Stimulated activated CD4-positive, alpha-beta T cell treated with anti-CD3 and anti-CD28 coated beads, Interleukin-12 subunit alpha, Interleukin-12 subunit beta, amount 100 ng/mL, for 48 hours (primary cell): Measurements from ENCODE around the gene ACOT6.
"Not testable (repeated sequence)": the region's sequence is repeated elsewhere in the genome, so short reads cannot be mapped to it uniquely, and the experiment has no call there.

Experiments
- DNase-seq, 3 donors: peaks; one replicate each; pipeline ENCODE4 v3.0.0-alpha.2; 2020; ENCODE audit warnings: low read depth in 2 of 3, low spot score in 1 of 3

The ACOT6 gene, protein sequence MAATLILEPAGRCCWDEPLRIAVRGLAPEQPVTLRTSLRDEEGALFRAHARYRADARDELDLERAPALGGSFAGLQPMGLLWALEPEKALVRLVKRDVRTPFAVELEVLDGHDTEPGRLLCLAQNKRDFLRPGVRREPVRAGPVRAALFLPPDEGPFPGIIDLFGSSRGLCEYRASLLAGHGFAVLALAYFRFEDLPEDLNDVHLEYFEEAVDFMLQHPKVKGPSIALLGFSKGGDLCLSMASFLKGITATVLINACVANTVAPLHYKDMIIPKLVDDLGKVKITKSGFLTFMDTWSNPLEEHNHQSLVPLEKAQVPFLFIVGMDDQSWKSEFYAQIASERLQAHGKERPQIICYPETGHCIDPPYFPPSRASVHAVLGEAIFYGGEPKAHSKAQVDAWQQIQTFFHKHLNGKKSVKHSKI

DNA sequence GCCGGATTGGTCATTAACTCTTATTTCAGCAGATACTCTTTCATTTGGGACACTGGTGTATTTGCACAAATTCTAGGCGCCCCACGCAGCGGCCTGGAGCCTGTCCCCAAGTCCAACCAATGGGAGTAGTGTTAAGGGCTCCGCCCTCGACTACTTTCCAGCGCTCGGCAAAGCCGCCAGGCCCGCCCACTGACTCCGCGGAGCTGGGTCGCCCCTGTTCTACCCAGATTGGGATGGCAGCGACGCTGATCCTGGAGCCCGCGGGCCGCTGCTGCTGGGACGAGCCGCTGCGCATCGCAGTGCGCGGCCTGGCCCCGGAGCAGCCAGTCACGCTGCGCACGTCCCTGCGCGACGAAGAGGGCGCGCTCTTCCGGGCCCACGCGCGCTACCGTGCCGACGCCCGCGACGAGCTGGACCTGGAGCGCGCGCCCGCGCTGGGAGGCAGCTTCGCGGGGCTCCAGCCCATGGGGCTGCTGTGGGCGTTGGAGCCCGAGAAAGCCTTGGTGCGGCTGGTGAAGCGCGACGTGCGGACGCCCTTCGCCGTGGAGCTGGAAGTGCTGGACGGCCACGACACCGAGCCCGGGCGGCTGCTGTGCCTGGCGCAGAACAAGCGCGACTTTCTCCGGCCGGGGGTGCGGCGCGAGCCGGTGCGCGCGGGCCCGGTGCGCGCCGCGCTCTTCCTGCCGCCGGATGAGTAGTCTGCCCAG, at the start of gene ACOT6:
ACOT6 (plus strand) TSS at position 179 of the 707 bp plus-strand sequence; CDS start at position 234, 55 bp downstream.
- DNase-seq, result peak; percentile 50 to 63 (median 52)

DNA sequence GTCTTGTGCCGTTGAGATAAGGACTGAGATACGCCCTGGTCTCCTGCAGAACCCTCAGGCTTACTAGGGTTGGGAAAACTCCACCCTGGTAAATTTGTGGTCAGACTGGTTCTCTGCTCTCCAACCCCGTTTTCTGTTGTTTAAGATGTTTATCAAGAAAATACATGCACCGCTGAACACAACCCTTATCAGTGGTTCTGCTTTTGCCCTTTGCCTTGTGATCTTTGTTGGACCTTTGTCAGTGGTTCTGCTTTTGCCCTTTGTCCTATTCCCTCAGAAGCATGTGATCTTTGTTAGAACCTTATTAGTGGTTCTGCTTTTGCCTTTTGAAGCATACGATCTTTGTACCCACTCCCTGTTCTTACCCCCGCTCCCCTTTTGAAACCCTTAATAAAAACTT, 49.6 kb upstream of the ACOT6 start:
- not testable (repeated sequence) for DNase-seq

DNA sequence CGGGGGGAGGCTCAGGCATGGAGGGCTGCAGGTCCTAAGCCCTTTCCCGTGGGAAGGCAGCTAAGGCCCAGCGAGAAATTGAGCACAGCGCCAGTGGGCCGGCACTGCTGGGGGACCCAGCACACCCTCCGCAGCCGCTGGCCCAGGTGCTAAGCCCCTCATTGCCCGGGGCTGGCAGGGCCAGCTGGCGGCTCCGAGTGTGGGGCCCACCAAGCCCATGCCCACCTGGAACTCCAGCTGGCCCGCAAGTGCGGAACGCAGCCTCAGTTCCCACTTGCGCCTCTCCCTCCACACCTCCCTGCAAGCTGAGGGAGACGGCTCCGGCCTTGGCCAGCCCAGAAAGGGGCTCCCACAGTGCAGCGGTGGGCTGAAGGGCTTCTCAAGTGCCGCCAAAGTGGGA, 45.9 kb upstream of the ACOT6 start:
- DNase-seq, result not testable (repeated sequence)

DNA sequence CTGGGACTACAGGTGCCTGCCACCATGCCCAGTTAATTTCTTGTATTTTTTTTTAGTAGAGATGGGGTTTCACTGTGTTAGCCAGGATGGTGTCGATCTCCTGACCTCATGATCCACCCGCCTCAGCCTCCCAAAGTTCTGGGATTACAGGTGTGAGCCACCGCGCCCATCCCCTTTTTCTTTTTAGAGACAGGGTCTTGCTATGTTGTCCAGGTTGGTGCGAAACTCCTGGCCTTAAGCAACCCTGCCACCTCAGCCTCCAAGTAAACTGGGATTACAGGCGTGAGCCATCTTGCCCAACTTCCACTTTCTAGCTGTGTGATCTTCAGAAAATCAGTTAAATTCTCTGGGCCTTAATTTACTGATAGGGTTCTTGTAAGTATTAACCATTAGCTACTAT, 45.4 kb upstream of the ACOT6 start:
- DNase-seq, result not testable (repeated sequence)

DNA sequence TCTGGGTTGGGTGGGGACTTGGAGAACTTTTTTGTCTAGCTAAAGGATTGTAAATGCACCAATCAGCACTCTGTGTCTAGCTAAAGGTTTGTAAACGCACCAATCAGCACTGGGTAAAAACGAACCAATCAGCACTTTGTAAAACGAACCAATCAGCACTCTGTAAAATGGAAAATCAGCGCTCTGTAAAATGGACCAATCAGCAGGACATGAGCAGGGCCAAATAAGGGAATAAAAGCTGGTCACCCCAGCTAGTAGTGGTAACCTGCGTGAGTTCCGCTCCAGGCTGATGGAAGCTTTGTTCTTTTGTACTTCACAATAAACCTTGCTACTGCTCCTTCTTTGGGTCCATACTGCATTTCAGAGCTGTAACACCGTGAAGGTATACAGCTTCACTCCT, 45.0 kb upstream of the ACOT6 start:
- DNase-seq, result no peak

DNA sequence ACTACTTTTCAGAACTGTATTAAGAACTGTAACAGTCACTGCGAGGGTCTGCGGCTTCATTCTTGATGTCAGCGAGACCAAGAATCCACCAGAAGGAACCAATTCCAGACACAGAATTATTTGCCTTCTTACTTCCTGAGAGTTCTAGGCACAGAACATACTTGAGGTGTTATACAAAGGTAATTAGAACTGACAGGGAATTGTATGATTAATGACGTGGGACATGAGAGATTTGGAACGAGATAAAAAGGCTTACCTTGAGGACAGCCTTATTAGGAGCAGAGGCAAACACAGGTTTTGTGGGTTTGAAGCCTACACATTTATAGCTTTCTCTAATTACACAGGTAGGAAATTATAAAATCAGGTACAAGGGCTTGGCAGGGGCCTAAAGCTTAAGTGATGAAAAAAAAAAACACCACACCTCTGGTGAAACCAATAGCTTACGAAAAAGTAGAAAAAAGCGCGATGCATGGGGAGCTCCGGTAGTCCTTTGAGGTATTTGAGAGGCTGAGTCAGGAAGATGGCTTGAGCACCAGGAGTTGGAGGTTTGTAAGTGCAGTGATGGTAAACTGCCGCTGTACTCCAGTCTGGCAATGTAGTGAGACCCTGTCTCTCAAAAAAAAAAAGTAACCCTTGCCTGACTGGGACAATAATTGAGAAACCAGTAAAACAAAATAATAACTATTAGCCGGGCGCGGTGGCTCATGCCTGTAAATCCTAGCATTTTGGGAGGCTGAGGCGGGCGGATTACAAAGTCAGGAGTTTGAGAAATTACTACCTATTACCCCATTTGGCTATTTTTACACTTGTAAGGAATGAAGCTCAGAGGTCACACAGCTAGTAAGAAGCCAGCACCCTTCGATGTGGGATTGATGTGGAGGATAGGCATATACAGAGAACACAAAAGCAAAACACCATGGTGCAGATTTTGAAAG, 44.1 kb upstream of the ACOT6 start:
- peak in 1 of 3 donors; percentile 11 for DNase-seq

DNA sequence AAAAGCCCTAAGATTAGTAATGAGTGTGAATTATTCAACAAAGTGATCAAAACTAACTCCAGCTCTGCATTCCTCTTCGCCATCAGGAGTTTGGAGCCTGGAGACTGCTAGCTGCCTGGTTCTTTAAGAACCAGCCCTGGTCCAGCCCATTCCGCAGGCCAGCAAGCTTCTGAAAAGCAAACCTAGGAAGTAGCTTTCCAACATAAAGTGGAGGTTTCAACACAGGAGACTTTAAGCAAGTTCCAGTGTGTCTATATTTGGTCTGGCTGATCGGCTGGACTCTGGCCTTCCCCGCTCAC, 43.5 kb upstream of the ACOT6 start:
- DNase-seq, result not testable (repeated sequence)

DNA sequence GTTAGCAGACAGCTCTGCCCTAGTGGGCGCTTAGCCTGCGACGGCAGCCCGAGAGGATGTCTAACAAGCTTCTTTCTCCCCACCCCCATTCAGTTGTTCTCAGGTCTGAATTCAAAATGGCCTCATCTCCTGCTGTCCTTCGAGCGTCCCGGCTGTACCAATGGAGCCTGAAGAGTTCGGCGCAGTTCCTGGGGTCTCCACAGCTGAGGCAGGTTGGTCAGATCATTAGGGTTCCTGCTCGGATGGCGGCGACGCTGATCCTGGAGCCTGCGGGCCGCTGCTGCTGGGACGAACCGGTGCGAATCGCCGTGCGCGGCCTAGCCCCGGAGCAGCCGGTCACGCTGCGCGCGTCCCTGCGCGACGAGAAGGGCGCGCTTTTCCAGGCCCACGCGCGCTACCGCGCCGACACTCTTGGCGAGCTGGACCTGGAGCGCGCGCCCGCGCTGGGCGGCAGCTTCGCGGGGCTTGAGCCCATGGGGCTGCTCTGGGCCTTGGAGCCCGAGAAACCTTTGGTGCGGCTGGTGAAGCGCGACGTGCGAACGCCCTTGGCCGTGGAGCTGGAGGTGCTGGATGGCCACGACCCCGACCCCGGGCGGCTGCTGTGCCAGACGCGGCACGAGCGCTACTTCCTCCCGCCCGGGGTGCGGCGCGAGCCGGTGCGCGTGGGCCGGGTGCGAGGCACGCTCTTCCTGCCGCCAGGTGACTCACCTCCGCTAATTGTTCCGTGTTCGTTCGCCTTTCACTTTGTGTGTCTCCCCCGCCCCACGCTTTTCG, 42.9 kb upstream of the ACOT6 start, which contains the start of gene ACOT2:
ACOT2 (plus strand) TSS at position 29 of the 774 bp plus-strand sequence; CDS start at position 57, 28 bp downstream.
- peak; percentile 70 to 79 (median 75) for DNase-seq

DNA sequence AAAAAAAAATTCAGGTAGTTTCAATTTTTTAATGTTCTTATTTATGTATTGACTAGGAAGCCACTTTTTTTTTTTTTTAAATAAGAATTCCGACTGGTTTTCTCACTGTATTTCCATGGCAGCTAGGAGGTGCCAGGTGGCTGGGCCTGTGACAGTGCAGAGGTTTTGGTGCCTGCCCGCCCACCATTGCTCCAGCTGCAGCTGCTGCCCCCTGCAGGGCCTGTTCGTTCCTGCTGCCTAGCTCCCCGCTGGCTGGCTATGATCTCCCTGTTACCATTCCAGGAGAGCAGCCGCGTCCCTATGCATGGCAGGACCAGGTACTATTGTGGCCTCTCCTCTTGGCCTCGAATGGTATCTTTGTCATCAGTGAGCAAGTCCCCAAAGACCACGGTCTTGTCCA, 41.4 kb upstream of the ACOT6 start:
- peak; percentile 45 to 60 (median 52) for DNase-seq

DNA sequence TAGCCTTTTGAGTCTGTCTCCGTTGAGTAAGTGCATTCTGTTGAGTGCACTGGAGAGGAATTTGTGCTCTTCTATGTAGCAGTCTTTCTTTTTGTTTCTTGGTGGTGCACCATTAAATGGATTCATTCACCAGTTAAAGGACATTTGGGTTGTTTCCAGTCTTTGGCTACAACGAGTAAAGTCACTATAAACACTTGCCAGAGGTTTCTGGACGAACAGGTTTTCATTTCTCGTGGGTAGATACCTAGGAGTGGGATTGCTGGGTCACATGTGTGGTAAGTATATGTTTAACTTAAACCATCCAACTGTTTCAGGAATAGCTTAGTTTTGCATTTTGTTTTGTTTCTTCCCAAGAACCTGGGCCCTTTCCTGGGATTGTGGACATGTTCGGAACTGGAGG, 39.3 kb upstream of the ACOT6 start:
- DNase-seq, result not testable (repeated sequence)

DNA sequence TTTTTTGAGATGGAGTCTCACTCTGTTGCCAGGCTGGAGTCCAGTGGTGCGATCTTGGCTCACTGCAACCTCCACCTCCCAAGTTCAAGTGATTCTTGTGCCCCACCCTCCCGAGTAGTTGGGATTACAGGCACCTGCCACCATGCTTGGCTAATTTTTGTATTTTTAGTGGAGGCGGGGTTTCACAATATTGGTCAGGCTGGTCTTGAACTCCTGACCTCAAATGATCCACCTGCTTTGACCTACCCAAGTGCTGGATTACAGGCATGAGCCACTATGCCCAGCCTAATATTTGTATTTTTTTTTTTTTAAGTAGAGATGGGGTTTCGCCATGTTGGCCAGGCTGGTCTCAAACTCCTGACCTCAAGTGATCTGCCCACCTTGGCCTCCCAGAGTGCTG, 38.6 kb upstream of the ACOT6 start:
- not testable (repeated sequence) for DNase-seq

DNA sequence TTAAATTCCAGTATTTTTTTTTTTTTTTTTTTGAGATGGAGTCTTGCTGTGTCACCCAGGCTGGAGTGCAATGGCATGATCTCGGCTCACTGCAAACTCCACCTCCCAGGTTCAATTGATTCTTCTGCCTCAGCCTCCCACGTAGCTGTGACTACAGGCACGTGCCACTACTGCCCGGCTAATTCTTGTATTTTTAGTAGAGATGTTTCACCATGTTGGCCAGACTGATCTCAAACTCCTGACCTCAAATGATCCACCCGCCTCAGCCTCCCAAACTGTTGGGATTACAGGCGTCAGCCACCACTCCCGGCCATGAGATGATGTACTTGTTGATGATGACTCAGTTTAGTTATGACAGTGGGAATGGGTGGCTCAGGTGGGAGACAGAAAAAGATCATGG, 38.1 kb upstream of the ACOT6 start:
- DNase-seq, result not testable (repeated sequence)

DNA sequence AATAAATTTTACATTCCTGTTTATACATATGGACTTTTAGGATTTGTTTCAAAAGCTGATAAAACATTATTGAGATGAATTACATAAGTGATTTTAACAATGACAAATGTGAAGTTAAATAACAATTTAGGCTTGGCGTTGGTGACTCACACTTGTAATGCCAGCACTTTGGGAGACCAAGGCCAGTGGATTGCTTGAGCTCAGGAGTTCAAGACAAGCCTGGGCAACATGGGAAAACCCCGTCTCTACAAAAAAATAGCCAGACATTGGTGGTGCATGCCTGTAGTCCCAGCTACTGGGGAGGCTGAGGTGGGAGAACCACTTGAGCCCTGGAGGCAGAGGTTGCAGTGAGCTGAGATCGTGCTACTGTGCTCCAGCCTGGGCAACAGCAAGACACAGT, 35.9 kb upstream of the ACOT6 start:
- no peak for DNase-seq

DNA sequence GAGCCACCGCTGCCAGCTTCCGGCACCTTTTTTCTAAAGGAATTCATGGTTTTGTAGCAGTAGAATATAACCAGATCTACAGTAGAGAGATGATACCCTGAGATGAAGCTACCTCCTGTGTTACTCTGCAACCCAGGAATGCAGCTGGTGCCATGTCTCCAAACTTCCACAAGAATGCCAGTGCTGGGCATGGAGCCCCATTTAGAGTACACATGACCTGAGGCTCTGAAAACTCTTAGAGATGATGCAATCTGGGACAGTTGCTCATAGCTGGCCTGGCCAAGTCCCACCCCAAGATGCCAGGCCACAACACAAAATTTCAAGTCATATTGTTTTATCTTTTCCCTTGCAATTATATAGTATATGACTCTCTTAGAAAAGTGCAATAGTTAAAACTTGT, 35.1 kb upstream of the ACOT6 start:
- DNase-seq, result not testable (repeated sequence)

DNA sequence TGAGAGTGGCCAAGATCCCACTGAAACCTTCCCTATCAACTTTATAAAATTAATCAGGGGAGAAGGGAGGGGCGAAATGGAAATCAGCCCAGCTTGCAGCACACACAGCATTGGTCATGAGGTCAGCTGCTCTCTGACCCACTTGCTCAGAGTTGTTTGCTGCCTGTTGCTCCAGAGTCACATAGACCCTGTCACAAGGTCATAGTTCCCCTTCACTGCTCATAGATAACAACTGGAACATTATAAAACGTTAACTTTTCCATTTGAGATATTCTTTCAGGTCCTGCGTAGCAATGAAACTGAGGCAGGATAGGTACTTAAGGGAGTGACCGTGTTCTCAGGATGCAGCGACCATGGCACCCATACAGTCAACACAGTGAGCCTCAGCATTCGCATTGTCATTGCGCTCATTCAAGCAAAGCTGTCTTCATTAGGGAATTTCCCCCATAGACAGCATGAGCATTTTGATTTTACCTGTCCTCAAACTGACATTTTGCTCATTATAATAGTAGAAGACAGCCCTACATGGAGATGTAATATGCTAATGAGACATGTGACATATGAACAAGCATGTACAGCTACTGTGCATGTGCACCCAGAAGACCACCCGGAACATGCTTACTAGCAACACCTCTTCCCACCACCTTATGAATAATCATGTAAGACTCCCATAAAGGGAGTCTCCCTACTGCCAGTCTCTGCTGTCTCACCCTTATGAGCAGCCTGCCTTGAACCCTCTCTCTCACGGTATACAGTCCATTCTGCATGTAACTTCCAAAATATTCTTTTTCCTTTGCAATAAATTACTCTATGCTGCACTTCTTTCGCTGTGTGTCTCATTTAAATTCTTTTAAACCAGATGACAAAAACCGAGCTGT, 30.0 kb upstream of the ACOT6 start:
- DNase-seq, result not testable (repeated sequence)

DNA sequence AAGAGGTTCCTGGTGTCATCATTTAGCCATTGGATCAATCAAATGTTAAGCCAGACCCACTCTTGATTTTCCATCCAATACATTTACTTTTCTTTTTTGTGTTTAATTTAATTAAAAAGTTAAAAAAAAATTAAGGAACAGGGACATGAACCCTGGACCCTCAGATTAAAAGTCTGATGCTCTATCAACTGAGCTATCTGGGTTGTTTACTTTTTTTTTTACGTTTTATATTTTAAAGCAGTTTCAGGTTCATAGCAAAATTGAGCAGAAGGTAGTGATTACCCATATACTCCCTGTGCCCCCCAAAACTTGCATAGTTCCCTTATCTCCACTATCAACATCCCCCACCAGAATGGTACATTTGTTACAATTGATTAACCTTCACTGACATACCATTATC, 23.6 kb upstream of the ACOT6 start:
- no peak for DNase-seq

DNA sequence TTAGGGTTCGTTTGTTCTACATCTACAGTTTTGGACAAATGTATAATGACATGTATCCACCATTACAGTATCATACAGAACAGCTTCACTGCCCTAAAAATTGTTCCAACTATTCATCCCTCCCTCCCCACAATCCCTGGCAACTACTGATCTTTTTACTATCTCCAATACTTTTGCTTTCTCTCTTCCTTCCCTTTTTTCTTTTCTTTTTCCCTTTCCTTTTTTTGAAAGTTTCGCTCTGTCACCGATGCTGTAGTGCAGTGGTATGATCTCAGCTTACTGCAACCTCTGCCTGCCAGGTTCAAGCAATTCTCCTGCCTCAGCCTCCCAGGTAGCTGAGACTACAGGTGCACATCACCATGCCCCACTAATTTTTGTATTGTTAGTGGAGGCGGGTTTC, 23.2 kb upstream of the ACOT6 start:
- DNase-seq, result no peak

DNA sequence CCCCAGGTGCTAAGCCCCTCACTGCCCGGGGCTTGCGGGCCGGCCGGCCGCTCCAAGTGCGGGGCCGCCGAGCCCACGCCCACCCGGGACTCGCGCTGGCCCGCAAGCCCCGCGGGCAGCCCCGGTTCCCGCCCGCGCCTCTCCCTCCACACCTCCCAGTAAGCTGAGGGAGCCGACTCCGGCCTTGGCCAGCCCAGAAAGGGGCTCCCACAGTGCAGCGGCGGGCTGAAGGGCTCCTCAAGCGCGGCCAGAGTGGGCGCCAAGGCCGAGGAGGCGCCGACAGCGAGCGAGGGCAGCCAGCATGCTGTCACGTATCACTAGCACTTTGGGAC, 21.7 kb upstream of the ACOT6 start:
- DNase-seq, result not testable (repeated sequence)

DNA sequence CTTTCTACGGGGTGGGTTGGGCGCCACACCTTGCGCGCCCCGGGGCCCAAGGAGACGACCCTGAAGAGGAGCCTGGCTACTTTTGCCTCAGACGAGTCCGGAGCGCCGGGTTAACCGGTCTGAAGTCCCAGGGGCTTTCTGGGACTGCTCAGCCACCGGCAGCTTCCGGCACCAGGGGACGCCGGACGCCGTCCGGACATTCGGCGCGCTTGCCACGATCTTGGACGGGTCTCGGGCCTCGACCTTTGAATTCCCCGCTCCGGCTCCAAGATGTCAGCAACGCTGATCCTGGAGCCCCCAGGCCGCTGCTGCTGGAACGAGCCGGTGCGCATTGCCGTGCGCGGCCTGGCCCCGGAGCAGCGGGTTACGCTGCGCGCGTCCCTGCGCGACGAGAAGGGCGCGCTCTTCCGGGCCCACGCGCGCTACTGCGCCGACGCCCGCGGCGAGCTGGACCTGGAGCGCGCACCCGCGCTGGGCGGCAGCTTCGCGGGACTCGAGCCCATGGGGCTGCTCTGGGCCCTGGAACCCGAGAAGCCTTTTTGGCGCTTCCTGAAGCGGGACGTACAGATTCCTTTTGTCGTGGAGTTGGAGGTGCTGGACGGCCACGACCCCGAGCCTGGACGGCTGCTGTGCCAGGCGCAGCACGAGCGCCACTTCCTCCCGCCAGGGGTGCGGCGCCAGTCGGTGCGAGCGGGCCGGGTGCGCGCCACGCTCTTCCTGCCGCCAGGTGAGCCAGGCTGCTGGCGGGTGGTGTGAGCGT, 20.4 kb upstream of the ACOT6 start, which contains the start of gene ACOT4:
ACOT4 (plus strand) TSS at position 184 of the 760 bp plus-strand sequence; CDS start at position 271, 87 bp downstream.
- peak in 2 of 3 donors; percentile 14 to 36 for DNase-seq
